HepG2 (cell line): ENCODE results near the gene TALDO1. TPM values are rescaled to one million over a fixed set of nuclear protein-coding genes. Genes with fewer than 3 reads are reported as not detected.

Source experiments
- ATAC-seq: fragments of 200-7000 bp; cut with Tn5 transposase; 3 replicates; pipeline ENCODE4 v1.9.1; 2020; ENCODE audit warnings: mild to moderate bottlenecking, moderate library complexity
- BruUV-seq: library from RNA; stranded (reverse); fragments of 400-500 nt; replicated peaks from 2 replicates; lab custom pipeline; 2021; lab: Mats Ljungman, UMichigan
- CTCF ChIA-PET: fragments of 300-600 bp; formaldehyde crosslinking; extraction: SDS; loops from one replicate; lab custom pipeline; 2021; ENCODE audit warnings: low total read pairs, inconsistent platforms, low intra/inter-chr PET ratio; lab: Yijun Ruan, JAX
- POLR2A ChIA-PET: fragments of 350-600 bp; sonication (Branson Sonifier 250); formaldehyde crosslinking; loops from one replicate; lab custom pipeline; 2020; ENCODE audit warnings: antibody characterized with exemption, inconsistent platforms; lab: Yijun Ruan, JAX
- DNase-seq: peaks from one replicate; pipeline ENCODE4 v3.0.0-alpha.2; 2015; ENCODE audit warnings: low spot score
- FAIRE-seq: peaks from 3 replicates; lab custom pipeline; 2011; peaks lifted over from hg19 to GRCh38; lab: Jason Lieb, UNC
- H2AFZ ChIP-seq: one replicate; pipeline ENCODE4 v1.6.1; 2011; ENCODE audit warnings: low read length, inconsistent platforms
- H3K27ac ChIP-seq: fragments of 300-600 bp; 3 replicates; pipeline ENCODE4 v1.8.0; 2011; ENCODE audit warnings: mixed run types, mild to moderate bottlenecking, mixed read lengths, low read length, inconsistent platforms; ENCODE audit not compliant: insufficient read depth; ENCODE audit errors: extremely low read length
- H3K27me3 ChIP-seq, 2 experiments: fragments of 200-600 bp in 1 of 2; 2 replicates in 1 of 2; 3 replicates in 1 of 2; pipeline versions ENCODE4 v1.6.0 to v1.8.0; 2011; ENCODE audit warnings: low read length in 2 of 2, mild to moderate bottlenecking in 2 of 2, moderate library complexity in 2 of 2, inconsistent platforms in 1 of 2; ENCODE audit not compliant: insufficient read depth in 2 of 2, control insufficient read depth in 1 of 2
- H3K36me3 ChIP-seq, 2 experiments: fragments of 200-600 bp in 1 of 2; replicated peaks in 1 of 2; 2 replicates in 1 of 2; 3 replicates in 1 of 2; pipeline versions ENCODE4 v1.5.1 to v1.8.0; 2011; ENCODE audit warnings: low read length in 2 of 2, inconsistent platforms in 1 of 2; ENCODE audit not compliant: insufficient read depth in 2 of 2, control insufficient read depth in 1 of 2
- H3K4me1 ChIP-seq: 2 replicates; pipeline ENCODE4 v1.5.1; 2012; ENCODE audit warnings: low read length, inconsistent platforms; ENCODE audit not compliant: insufficient read depth
- H3K4me2 ChIP-seq: 2 replicates; pipeline ENCODE4 v1.6.0; 2011; ENCODE audit warnings: low read depth, low read length, inconsistent platforms
- H3K4me3 ChIP-seq, 3 experiments: fragments of 200-600 bp in 1 of 3; sonication (generic), shearing (Covaris generic) in 1 of 3; replicated peaks in 1 of 3; 2 replicates each; pipeline ENCODE4 v1.5.1; 2011 to 2016; ENCODE audit warnings: low read length in 3 of 3, inconsistent platforms in 2 of 3, low read depth in 2 of 3, mild to moderate bottlenecking in 2 of 3, control low read depth in 1 of 3, mixed read lengths in 1 of 3; ENCODE audit not compliant: insufficient read depth in 1 of 3
- H3K79me2 ChIP-seq: one replicate; pipeline ENCODE4 v1.6.1; 2011; ENCODE audit warnings: low read length, inconsistent platforms; ENCODE audit not compliant: insufficient read depth
- H3K9ac ChIP-seq: 2 replicates; pipeline ENCODE4 v1.6.0; 2011; ENCODE audit warnings: mild to moderate bottlenecking, low read depth, low read length, inconsistent platforms; ENCODE audit not compliant: insufficient read depth
- H3K9me3 ChIP-seq: 2 replicates; pipeline ENCODE4 v1.5.1; 2012; ENCODE audit warnings: mild to moderate bottlenecking, low read length
- H4K20me1 ChIP-seq: 2 replicates; pipeline ENCODE4 v1.6.0; 2011; ENCODE audit warnings: inconsistent platforms, mild to moderate bottlenecking, low read length, moderate library complexity; ENCODE audit not compliant: insufficient read depth
- AGO2 ChIP-seq: fragments of 200-400 bp; formaldehyde crosslinking; optimal IDR thresholded peaks from 2 replicates; pipeline ENCODE3; 2017; ENCODE audit warnings: mild to moderate bottlenecking, low read depth, low read length, moderate library complexity
- CERS6 ChIP-seq: sonication (generic); formaldehyde crosslinking; IDR thresholded peaks from 2 replicates; pipeline ENCODE4 v1.5.0; 2020; ENCODE audit warnings: missing genetic modification reagents
- CSRNP1 ChIP-seq: sonication (generic); formaldehyde crosslinking; IDR thresholded peaks from 2 replicates; pipeline ENCODE4 v1.8.1; 2023; ENCODE audit warnings: mild to moderate bottlenecking, missing genetic modification reagents
- POLR2A ChIP-seq, 2 experiments: IDR thresholded peaks; 2 replicates each; pipeline ENCODE4 v1.6.1; 2011; ENCODE audit warnings: low read depth in 2 of 2, low read length in 2 of 2, mild to moderate bottlenecking in 1 of 2, moderate library complexity in 1 of 2; ENCODE audit not compliant: insufficient read depth in 1 of 2
- POLR2G ChIP-seq: fragments of 200-400 bp; formaldehyde crosslinking; IDR thresholded peaks from 2 replicates; pipeline ENCODE4 v1.6.1; 2018; ENCODE audit warnings: mild to moderate bottlenecking, low read depth, low read length, moderate library complexity
- RBM22 ChIP-seq: fragments of 200-400 bp; formaldehyde crosslinking; optimal IDR thresholded peaks from 2 replicates; pipeline ENCODE3; 2017; ENCODE audit warnings: mild to moderate bottlenecking, low read length, moderate library complexity
- WGBS: methylation state at CpG from one replicate; pipeline ENCODE4 v1.1.6; 2017; ENCODE audit warnings: low lambda C conversion rate; 5-methylcytosine and 5-hydroxymethylcytosine counted together
- in situ Hi-C: cut with HindIII; loops from 2 replicates; pipeline ENCODE4 v1.10.0; 2017; ENCODE audit warnings: low pct_unique_long_range_greater_than_20kb; ENCODE audit not compliant: extremely low pct_ligation_motif_present
- intact Hi-C: fragments of 100-400 bp; cut with micrococcal nuclease; formaldehyde crosslinking; loops from one replicate; pipeline ENCODE4 v1.10.0; 2022; ENCODE audit not compliant: unreplicated experiment
- polyA plus RNA-seq, 8 experiments: library from polyadenylated mRNA; depleted of rRNA in 3 of 8; stranded (reverse) in 7 of 8; unstranded in 1 of 8; fragments of >200 nt; fragmentation: Illumina TruSeq in 4 of 8; extraction: Trizol in 4 of 8; gene quantifications; 2 replicates each; pipeline versions ENCODE4 v1.2.1 to v1.2.3, GENCODE V29; 2011 to 2016; ENCODE audit warnings: low read depth in 4 of 8, missing spikeins in 1 of 8, mixed read lengths in 1 of 8; ENCODE audit not compliant: insufficient read depth in 1 of 8
- total RNA-seq, 5 experiments: library from RNA; depleted of rRNA; stranded (reverse); fragments of >200 nt; fragmentation: Illumina TruSeq; extraction: Trizol; gene quantifications; 2 replicates each; pipeline ENCODE4 v1.2.3, GENCODE V29; 2016; ENCODE audit warnings: low read depth in 1 of 5

TALDO1 gene
- total and polyA plus RNA-seq, 2 of the 13 experiments (the other 11 are each of a cell fraction or from before 2014, with no cell fraction given): 107 to 240 TPM

- H3K36me3 ChIP-seq: peaks cover 25 to 59% of the 10 kb centered on the region in 2 experiments
- no TSS peak for BruUV-seq
- ChIA-PET POLR2A (interaction anchor here (0.7 kb wide), 1 partner anchor 9 kb away, joined by 3 read pairs; no protein-coding TSS in a partner anchor), CTCF (interaction anchor here (1.7 kb wide), 1 partner anchor 38 kb away, joined by 11 read pairs; no protein-coding TSS in a partner anchor)
- no peak for DNase-seq
- peaks cover 9% of the 10 kb centered on the region; the same call in 1 of the 2 replicates for H4K20me1 ChIP-seq
- H3K27me3 ChIP-seq: no peaks in the 10 kb centered on the region
- no peak for ATAC-seq
- H2AFZ ChIP-seq: no peak overlapping the region
- WGBS: 96% methylated on average over 9 of the region's 11 CpGs
- in situ Hi-C loops: loop anchor here (5.0 kb wide), 1 partner anchor 104 kb away; no protein-coding TSS in a partner anchor
- no peaks in the 10 kb centered on the region for H3K79me2 ChIP-seq
- intact Hi-C loops: no loop called here
- TF ChIP-seq CERS6 (CRISPR knock-in tag) (no peak), AGO2 (peak; percentile 87), CSRNP1 (CRISPR knock-in tag) (no peak), POLR2G (peak; percentile 18), POLR2A (IDR thresholded peaks at IDR 0.05; ENCODE audit: insufficient read depth in 1 of 2, low read depth in 2 of 2, low read length in 2 of 2) (0 out of 4 replicates have a peak, but pooled peaks of 1 of the 2 experiments have one; percentile 39), RBM22 (peak; percentile 13)
- no peak overlapping the region for H3K4me3 ChIP-seq
- FAIRE-seq: no peak
- no peak overlapping the region for H3K4me2 ChIP-seq
- H3K27ac ChIP-seq: no peak overlapping the region
- peaks cover 18% of the 10 kb centered on the region for H3K4me1 ChIP-seq
- no peak overlapping the region for H3K9ac ChIP-seq
- H3K9me3 ChIP-seq: no peaks in the 10 kb centered on the region
These were observed 19.1 kb downstream of the TALDO1 start for GRCh38 chr11:766106-766935.
